Testis (tissue), 2 donors: ENCODE results near the gene ZNF555.

Experiments
- CTCF ChIP-seq, 3 experiments: fragments of 450-650 bp in 2 of 3; fragments of 200-600 bp in 1 of 3; sonication (generic) in 1 of 3; IDR thresholded peaks; one replicate each; pipeline ENCODE4 v1.5.1; 2016 to 2019; ENCODE audit warnings: antibody characterized with exemption in 3 of 3, mild to moderate bottlenecking in 2 of 3, moderate library complexity in 1 of 3
- POLR2A ChIP-seq: fragments of 450-650 bp; IDR thresholded peaks from one replicate; pipeline ENCODE4 v1.6.1; 2017; ENCODE audit warnings: antibody characterized with exemption, mild to moderate bottlenecking, moderate library complexity

DNA sequence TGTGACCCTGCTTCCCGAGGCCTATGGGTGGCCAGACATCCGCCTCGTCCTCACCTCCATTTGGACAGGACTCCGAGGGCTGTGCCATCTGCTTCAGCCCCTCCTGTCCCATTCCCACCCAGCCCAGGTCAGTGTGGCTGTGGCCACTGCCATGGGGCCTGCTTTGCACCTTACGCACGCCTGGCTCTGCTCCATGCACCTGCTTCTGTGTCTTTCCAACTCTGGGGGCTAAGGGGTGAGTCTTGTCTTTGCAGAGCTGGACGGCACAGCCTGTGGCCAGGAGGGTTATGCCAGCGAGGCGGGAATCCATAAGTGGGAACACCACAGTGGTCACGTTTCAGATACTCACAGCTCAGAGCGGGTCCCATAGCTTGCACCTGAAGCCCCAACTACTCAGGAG lies 26.8 kb upstream of the ZNF555 start:
- TF ChIP-seq CTCF (IDR thresholded peaks at IDR 0.05), result no peak
- no peak for TF ChIP-seq POLR2A
